DOHH2 (cell line): Measurements from ENCODE around the gene ZIC4.

Source experiments
- CTCF ChIP-seq: fragments of 200-600 bp; sonication (generic); IDR thresholded peaks from one replicate; pipeline ENCODE4 v1.5.1; 2014; ENCODE audit warnings: antibody characterized with exemption, mild to moderate bottlenecking, low read depth, low read length; ENCODE audit not compliant: poor library complexity, severe bottlenecking
- EZH2phosphoT487 ChIP-seq: fragments of 200-600 bp; sonication (generic); IDR thresholded peaks from 2 replicates; pipeline ENCODE4 v1.6.1; 2017; ENCODE audit warnings: borderline replicate concordance, mild to moderate bottlenecking, antibody characterized with exemption, low read length, moderate library complexity, mixed read lengths

DNA sequence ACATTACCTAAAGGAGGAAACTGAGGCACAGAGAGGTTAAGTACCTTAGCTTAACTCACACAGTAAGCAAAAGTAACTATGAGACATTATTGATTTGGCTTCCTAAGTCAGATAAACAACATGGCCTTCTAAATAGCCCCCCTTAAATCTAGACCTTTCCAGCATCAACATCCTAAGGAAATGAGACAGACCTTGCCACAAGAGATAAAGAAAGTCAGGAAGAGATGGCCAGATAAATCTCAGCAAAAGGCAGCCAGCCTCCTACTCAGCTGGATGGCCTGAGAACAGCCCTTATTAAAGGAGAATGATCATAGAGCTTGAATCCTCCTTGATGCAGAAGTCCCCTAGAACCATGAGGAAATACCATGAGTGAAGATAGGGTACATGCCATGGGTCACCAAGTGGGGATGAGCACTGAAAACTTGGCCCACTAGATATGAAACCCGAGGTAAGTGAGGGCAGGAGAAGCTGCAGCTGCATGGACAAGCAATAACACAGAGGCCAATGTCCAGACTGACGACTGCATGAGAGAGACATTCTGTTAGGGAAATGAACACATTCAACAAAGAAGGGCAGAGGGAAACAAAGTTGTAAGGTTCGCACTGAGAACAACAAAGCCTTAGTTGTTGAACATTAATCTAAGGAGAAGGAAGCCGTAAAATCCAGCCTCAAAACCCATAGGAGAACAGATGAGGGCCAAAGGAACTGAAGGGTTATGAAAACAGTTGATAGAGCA, 69.6 kb downstream of the ZIC4 start:
- TF ChIP-seq CTCF (no peak), EZH2phosphoT487 (no peak)
